ENCODE measurements around the gene PPM1M. TPM values are rescaled to one million over a fixed set of nuclear protein-coding genes. Genes with fewer than 3 reads are reported as not detected.
"Not testable (repeated sequence)": the region's sequence is repeated elsewhere in the genome, so short reads cannot be mapped to it uniquely, and the experiment has no call there.

Gene PPM1M
- total and polyA plus RNA-seq, 4 donors: 18.2 to 53.6 (median 35.0) TPM

DNA sequence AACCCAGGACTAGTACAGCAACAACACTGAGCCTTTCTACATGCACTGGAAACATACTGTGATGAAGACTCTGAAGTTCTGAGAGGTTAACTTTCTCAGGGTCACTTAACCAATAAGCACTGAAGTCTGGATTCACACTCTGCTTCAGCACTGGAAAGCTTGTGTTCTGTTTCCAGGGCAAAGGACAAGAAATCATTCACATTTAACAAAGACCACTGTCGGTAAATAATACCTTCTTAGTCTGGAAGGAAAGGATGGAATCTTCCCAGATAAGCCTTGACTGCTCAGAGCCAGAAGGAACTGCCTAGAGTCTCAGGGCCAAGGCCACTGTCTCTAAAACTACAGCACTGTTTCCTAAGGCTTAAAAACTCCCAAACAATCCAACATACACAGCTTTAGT, 37.7 kb downstream of the PPM1M start:
- Histone ChIP-seq H3K9me3 (ENCODE audit: control insufficient read depth in 4 of 4, insufficient read depth in 3 of 4, low read length in 3 of 4) (no peaks in the 10 kb centered on the region), H3K4me1 (ENCODE audit: control insufficient read depth in 5 of 5, insufficient read depth in 5 of 5, low read length in 5 of 5) (peaks cover 2 to 20% (median 12%) of the 10 kb centered on the region in 5 donors), H3K36me3 (ENCODE audit: control insufficient read depth in 4 of 4, insufficient read depth in 4 of 4, low read length in 4 of 4) (peaks cover 0 to 4% (median 0%) of the 10 kb centered on the region in 4 donors), H3K9ac (ENCODE audit: insufficient read depth in 1 of 2, low read length in 2 of 2) (no peak overlapping the region), H3K27ac (ENCODE audit: low read depth in 1 of 2, low read length in 1 of 2) (no peak overlapping the region), H3K4me3 (no peak overlapping the region), H3K27me3 (ENCODE audit: control insufficient read depth in 3 of 3, insufficient read depth in 3 of 3, low read length in 2 of 3) (no peaks in the 10 kb centered on the region)
- TF ChIP-seq, protein P1, sequence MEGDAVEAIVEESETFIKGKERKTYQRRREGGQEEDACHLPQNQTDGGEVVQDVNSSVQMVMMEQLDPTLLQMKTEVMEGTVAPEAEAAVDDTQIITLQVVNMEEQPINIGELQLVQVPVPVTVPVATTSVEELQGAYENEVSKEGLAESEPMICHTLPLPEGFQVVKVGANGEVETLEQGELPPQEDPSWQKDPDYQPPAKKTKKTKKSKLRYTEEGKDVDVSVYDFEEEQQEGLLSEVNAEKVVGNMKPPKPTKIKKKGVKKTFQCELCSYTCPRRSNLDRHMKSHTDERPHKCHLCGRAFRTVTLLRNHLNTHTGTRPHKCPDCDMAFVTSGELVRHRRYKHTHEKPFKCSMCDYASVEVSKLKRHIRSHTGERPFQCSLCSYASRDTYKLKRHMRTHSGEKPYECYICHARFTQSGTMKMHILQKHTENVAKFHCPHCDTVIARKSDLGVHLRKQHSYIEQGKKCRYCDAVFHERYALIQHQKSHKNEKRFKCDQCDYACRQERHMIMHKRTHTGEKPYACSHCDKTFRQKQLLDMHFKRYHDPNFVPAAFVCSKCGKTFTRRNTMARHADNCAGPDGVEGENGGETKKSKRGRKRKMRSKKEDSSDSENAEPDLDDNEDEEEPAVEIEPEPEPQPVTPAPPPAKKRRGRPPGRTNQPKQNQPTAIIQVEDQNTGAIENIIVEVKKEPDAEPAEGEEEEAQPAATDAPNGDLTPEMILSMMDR (IDR thresholded peaks at IDR 0.05; ENCODE audit: control extremely low read depth, extremely low read depth): no peak
- DNase-seq: no peak
- no peak for ATAC-seq (ENCODE audit: insufficient read depth, low FRiP score)
- 53 to 84% methylated on average over 1 of the region's 1 CpG for WGBS, 2 donors

DNA sequence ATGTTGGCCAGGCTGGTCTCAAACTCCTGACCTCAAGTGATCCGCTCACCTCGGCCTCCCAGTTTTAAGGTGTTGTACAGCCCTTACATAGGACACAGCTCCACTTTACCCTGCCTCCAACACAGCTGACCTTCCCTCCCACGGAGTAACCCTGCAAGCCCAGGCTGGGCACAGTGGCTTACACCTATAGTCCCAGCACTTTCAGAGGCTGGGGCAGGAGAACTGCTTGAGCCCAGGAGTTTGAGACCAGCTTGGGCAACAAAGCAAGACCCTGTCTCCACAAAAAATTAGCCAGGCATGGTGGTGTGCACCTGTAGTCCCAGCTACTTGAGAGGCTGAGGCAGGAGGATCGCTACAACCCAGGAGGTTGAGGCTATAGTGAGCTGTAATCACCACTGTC, 38.5 kb downstream of the PPM1M start:
- H3K4me3 ChIP-seq; ATAC-seq (ENCODE audit: insufficient read depth, low FRiP score); H3K27me3 ChIP-seq (ENCODE audit: control insufficient read depth in 3 of 3, insufficient read depth in 3 of 3, low read length in 2 of 3); H3K9me3 ChIP-seq (ENCODE audit: control insufficient read depth in 4 of 4, insufficient read depth in 3 of 4, low read length in 3 of 4); DNase-seq; H3K36me3 ChIP-seq (ENCODE audit: control insufficient read depth in 4 of 4, insufficient read depth in 4 of 4, low read length in 4 of 4); H3K9ac ChIP-seq (ENCODE audit: insufficient read depth in 1 of 2, low read length in 2 of 2); H3K27ac ChIP-seq (ENCODE audit: low read depth in 1 of 2, low read length in 1 of 2): not testable (repeated sequence)
- H3K4me1 ChIP-seq (ENCODE audit: control insufficient read depth in 5 of 5, insufficient read depth in 5 of 5, low read length in 5 of 5): peaks cover 2 to 24% (median 12%) of the 10 kb centered on the region in 5 donors
- 94 to 96% methylated on average over 4 of the region's 4 CpGs for WGBS, 2 donors

- Histone ChIP-seq H3K27me3 (ENCODE audit: control insufficient read depth in 3 of 3, insufficient read depth in 3 of 3, low read length in 2 of 3) (no peaks in the 10 kb centered on the region), H3K9ac (ENCODE audit: insufficient read depth in 1 of 2, low read length in 2 of 2) (peak overlapping the region; percentile 94 to 96), H3K36me3 (ENCODE audit: control insufficient read depth in 4 of 4, insufficient read depth in 4 of 4, low read length in 4 of 4) (peaks cover 0 to 15% (median 5%) of the 10 kb centered on the region in 4 donors), H3K27ac (ENCODE audit: low read depth in 1 of 2, low read length in 1 of 2) (peak overlapping the region in 1 of 2 donors; percentile 99), H3K9me3 (ENCODE audit: control insufficient read depth in 4 of 4, insufficient read depth in 3 of 4, low read length in 3 of 4) (no peaks in the 10 kb centered on the region), H3K4me3 (peak overlapping the region; percentile 72), H3K4me1 (ENCODE audit: control insufficient read depth in 5 of 5, insufficient read depth in 5 of 5, low read length in 5 of 5) (peaks cover 0 to 12% (median 5%) of the 10 kb centered on the region in 5 donors)
- DNase-seq: no peak
- WGBS, 2 donors: 65% methylated on average over 8 of the region's 8 CpGs
- ATAC-seq (ENCODE audit: insufficient read depth, low FRiP score): no peak
- TF ChIP-seq, protein P1 (IDR thresholded peaks at IDR 0.05; ENCODE audit: control extremely low read depth, extremely low read depth): no peak
Observed at GRCh38 chr3:52286777-52287110, 41.2 kb downstream of the PPM1M start.

GRCh38 chr3:52288674-52289073, 43.1 kb downstream of the PPM1M start:
- 94 to 95% methylated on average over 6 of the region's 6 CpGs for WGBS, 2 donors
- Histone ChIP-seq H3K27ac (ENCODE audit: low read depth in 1 of 2, low read length in 1 of 2) (no peak overlapping the region), H3K9me3 (ENCODE audit: control insufficient read depth in 4 of 4, insufficient read depth in 3 of 4, low read length in 3 of 4) (no peaks in the 10 kb centered on the region), H3K4me3 (no peak overlapping the region), H3K36me3 (ENCODE audit: control insufficient read depth in 4 of 4, insufficient read depth in 4 of 4, low read length in 4 of 4) (peaks cover 0 to 33% (median 4%) of the 10 kb centered on the region in 4 donors), H3K4me1 (ENCODE audit: control insufficient read depth in 5 of 5, insufficient read depth in 5 of 5, low read length in 5 of 5) (peaks cover 0 to 12% (median 5%) of the 10 kb centered on the region in 5 donors), H3K9ac (ENCODE audit: insufficient read depth in 1 of 2, low read length in 2 of 2) (no peak overlapping the region), H3K27me3 (ENCODE audit: control insufficient read depth in 3 of 3, insufficient read depth in 3 of 3, low read length in 2 of 3) (no peaks in the 10 kb centered on the region)
- no peak for ATAC-seq (ENCODE audit: insufficient read depth, low FRiP score)
- no peak for DNase-seq
- TF ChIP-seq, protein P1 (IDR thresholded peaks at IDR 0.05; ENCODE audit: control extremely low read depth, extremely low read depth): no peak
